HG03064 (cell line): ENCODE data around the gene PPTC7.
A peak's percentile ranks its signal among the peaks of the same experiment; 100 is the strongest.
"Not testable (repeated sequence)": the region's sequence is repeated elsewhere in the genome, so short reads cannot be mapped to it uniquely, and the experiment has no call there.

Experiments used
- ATAC-seq: cut with Tn5 transposase; IDR thresholded peaks from one replicate; pipeline ENCODE4 v1.9.1; 2021; ENCODE audit warnings: low read depth; ENCODE audit not compliant: unreplicated experiment

Gene PPTC7

DNA sequence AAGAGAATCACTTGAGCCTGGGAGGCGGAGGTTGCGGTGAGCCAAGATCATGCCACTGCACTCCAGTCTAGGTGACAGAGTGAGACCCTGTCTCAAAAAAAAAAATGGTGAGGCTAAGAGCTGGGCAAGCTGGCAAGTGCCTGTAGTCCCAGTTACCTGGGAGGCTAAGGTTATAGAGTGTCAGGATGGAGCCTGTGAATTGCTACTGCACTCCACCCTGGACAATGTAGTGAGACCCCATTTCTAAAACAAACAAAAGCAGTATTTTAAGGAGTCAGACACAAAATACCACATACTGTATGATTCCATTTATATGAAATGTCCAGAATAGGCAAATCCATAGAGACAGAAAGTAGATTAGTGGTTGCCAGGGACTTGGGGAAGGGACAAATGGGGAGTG, 4.0 kb upstream of the PPTC7 start:
- ATAC-seq = not testable (repeated sequence)

DNA sequence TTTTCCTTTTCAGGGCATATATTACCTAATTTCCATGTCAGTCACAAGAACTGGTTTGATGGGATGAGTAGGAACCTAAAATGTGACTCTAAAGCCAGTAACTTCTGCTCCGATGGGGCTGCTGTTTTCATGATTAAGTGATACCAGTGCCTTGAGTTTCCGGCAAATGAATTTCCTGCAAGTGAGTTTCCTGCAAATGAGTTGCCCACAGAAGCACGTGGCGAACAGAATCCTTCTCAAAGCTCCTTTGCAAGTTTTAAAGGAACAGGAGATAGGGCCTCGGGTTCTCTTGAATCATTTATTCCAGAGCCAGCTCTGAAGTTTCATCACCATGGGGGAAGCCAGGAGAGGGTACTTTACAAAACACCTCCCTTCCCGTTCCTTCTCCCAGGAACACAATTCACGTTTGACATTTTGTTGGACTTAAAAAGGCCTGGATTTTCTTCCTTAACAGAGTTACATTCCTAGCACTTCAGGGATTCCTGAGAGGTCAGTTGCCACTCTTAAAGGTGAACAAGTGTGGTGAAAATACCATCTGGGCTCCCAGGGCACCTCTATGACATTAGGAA, 2.2 kb upstream of the PPTC7 start:
- ATAC-seq = no peak

GRCh38 chr12:110582276-110583136, 612 bp downstream of the PPTC7 start:
- ATAC-seq = peak; percentile 40

- ATAC-seq = no peak
These were observed 1.2 kb downstream of the PPTC7 start for GRCh38 chr12:110581931-110582275.

GRCh38 chr12:110579535-110580253, 3.4 kb downstream of the PPTC7 start:
- ATAC-seq = no peak

DNA sequence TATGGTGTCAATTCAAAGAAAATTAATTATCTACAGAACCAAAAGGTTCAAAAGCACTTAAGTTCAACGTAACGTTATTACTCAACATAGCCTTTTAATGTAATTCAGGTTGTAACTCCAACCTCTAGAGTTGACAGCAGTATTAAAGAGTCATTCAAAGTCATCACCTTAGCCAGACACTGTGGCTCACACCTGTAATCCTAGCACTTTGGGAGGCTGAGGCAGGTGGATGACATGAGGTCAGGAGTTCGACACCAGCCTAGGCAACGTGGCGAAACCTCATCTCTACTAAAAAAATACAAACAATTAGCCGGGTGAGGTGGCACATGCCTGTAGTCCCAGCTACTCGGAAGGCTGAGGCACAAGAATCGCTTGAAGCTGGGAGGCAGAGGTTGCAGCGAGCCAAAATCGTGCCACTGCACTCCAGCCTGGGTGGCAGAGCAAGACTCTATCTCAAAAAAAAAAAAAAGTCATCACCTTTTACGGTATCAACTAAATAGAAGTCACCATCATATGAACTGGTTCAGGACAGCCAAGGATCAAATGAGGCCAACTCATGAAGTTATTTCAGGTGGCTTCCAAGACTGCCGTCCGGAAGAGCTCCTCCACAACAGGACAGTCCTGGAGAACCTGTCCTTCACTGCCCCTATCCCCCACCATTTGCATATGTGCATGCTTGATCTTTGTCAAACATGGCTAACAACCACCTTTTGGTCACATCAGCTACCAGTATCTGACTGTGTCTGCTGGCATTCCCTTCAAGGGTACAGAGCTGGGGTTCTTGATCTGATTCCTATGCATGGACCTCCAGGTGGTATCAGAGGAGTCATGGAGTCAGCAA, 4.2 kb downstream of the PPTC7 start:
- ATAC-seq = no peak

- ATAC-seq = no peak
These were observed 5.0 kb downstream of the PPTC7 start for GRCh38 chr12:110577864-110578693.

DNA sequence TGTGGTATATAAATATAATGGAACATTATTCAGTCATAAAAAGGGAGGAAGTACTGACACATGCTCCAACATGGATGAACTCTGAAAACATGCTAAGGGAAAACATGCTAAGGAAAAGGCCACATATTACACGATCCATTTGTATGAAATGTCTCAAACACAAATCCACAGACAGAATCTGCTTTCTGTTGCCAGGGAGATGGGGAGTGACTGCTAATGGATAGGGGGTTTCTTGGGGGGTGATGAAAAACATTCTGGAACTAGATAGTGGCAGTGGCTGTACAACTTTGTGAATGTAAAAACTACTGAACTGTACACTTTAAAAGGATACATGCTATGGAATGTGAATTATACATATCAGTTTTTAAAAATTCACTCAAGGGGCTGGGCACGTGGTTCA, 6.6 kb downstream of the PPTC7 start:
- ATAC-seq = no peak

GRCh38 chr12:110575326-110575725, 7.8 kb downstream of the PPTC7 start:
- no peak for ATAC-seq

GRCh38 chr12:110574717-110575230, 8.3 kb downstream of the PPTC7 start:
- not testable (repeated sequence) for ATAC-seq

- no peak for ATAC-seq
These were observed 9.1 kb downstream of the PPTC7 start for GRCh38 chr12:110574044-110574443.

DNA sequence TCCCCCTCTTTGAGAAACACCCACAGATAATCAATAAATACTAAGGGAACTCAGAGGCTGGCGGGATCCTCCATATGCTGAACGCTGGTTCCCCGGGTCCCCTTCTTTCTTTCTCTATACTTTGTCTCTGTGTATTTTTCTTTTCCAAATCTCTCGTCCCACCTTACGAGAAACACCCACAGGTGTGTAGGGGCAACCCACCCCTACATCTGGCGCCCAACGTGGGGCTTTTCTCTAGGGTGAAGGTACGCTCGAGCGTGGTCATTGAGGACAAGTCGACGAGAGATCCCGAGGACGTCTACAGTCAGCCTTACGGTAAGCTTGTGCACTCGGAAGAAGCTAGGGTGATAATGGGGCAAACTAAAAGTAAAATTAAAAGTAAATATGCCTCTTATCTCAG, 12.3 kb downstream of the PPTC7 start:
- ATAC-seq = not testable (repeated sequence)

DNA sequence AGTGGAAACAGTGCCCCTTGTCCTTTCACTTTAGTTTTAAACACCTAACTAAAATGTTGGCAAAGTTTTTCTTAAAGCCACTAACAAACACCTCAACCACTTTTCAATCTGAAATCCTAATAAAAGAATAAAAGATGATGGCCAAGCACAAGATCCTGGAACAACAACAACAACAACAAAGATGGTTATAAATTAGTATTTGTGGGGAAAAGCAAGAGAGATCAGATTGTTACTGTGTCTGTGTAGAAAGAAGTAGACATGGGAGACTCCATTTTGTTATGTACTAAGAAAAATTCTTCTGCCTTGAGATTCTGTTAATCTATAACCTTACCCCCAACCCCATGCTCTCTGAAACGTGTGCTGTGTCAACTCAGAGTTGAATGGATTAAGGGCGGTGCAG, 13.3 kb downstream of the PPTC7 start:
- ATAC-seq = not testable (repeated sequence)

DNA sequence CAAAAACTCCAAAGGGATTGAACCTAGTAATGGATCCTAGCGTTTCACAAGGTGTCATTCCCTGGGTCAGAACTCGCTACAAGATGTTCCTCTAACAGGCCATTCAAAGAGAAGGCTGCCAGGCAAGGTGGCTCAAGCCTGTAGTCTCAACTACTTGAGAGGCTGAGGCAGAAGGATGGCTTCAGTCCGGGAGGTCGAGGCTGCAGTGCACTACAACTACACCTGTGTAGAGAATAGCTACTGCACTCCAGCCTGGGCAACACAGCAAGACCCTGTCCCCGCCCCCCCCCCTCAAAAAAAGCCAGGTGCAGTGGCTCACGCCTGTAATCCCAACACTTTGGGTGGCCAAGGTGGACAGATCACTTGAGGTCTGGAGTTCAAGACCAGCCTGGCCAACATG, 14.4 kb downstream of the PPTC7 start:
- no peak for ATAC-seq

GRCh38 chr12:110566993-110567392, 16.1 kb downstream of the PPTC7 start:
- no peak for ATAC-seq

- no peak for ATAC-seq
These were observed 16.9 kb downstream of the PPTC7 start for GRCh38 chr12:110565894-110566871.

GRCh38 chr12:110564471-110564991, 18.6 kb downstream of the PPTC7 start:
- ATAC-seq = no peak
